Activated naive CD4-positive, alpha-beta T cell treated with anti-CD3 and anti-CD28 coated beads, Interleukin-2, amount 10 ng/mL, durations not matched to agents 5 hours and 36 hours (primary cell): ENCODE results near the gene ABCB7. TPM values are rescaled to one million over a fixed set of nuclear protein-coding genes. Genes with fewer than 3 reads are reported as not detected.

Experiments
- total RNA-seq, 2 experiments: library from RNA; stranded (reverse); gene quantifications; one replicate each; pipeline ENCODE4 v1.2.3, GENCODE V29; 2021

Gene ABCB7
- 10 to 100 TPM; 24.2 to 25.7 TPM for total RNA-seq

DNA sequence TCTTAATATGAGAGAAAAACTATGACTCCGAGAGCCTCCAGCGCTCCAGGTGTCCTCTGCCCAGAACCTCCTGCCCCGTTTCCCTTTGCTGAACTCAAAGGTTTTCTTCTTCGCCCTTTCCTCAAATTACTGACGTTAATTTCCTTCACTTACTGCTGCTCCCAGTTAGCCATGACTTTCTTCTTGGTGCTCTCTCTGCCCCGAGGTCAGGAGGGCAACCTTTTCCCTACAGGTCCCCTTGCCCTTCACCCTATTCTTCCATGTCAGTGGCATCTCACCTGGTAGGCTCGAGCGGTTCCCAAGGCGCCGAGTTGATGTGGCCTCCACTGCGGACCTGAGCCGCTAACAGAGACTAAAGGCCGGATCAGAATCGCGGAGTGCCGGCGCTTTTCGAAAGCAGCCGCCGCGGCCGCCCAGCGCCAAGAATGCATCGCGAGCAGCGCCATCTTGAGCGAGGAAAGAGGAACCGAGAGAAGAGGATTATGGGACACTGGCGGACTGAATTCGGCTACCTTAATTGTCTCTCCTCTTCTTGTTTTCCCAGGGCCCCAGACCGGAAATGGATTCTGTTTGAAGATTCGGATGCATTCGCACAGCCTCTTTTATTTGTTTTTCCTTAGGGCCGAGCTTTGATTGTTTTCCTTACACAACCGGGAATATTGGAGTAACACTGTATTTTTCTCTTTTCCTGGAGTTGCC lies at the start of gene ABCB7:
Gene ABCB7, minus strand, starts transcription at position 457 of the 699 bp plus-strand sequence. Its CDS starts 11 bp downstream, at position 446.

Other genes with a start within 250 kb of the ABCB7 start
- gene NEXMIF, start 230.8 kb downstream of the ABCB7 start, total RNA-seq, result 1 to 10 TPM; 1.6 to 1.7 TPM
- 10 to 100 TPM; 16.0 to 19.1 TPM for gene UPRT, start 117.8 kb upstream of the ABCB7 start, total RNA-seq